ENCODE measurements around the gene MT1A. TPM values are rescaled to one million over a fixed set of nuclear protein-coding genes. Genes with fewer than 3 reads are reported as not detected.

Gene MT1A
- total RNA-seq, 1 experiment from 2014 or later: not detected

DNA sequence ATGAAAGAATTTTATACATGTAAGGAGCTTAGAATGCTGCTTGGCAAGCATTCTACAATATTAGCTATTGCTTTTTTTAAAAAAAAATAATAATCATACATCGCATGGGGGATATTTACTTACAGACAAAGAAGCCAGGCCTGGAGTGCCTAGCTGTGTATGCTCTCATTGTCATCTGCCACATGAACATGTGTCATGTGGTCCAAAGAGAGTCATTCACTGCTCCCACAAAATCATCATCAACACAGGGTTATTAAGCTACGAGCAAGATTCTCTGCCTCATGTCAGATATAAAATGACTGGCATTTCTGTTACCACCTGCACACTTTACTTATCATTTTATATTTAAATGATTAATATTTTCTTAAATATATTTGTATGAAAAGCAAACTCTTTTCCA, 14.8 kb upstream of the MT1A start:
- H3K4me1 ChIP-seq (ENCODE audit: control insufficient read depth in 1 of 2, insufficient read depth in 2 of 2, low read length in 2 of 2): peaks cover 12 to 39% of the 10 kb centered on the region in 2 experiments
- DNase-seq (ENCODE audit: low read depth, low spot score): no peak
- no peak overlapping the region for H3K4me3 ChIP-seq (replicated peaks in 1 of 2; ENCODE audit: low read depth in 1 of 2, low read length in 2 of 2)
- ChIA-PET CTCF (interaction anchor here (0.9 to 1.5 kb wide), 2 partner anchors 20 to 78 kb away, joined by 3 to 5 read pairs; no protein-coding TSS in a partner anchor), RAD21 (ENCODE audit: low non-redundant PET in 1 of 2, low total read pairs in 2 of 2, uncharacterized antibody in 2 of 2, unreplicated experiment in 2 of 2) (no interaction called here), POLR2A (interaction anchor here (9.4 kb wide), 1 partner anchor 13 kb away, joined by 344 read pairs; the partner anchor contains the start of gene MT2A)
- intact Hi-C loops (cut with micrococcal nuclease): no loop called here
- H3K79me2 ChIP-seq (ENCODE audit: insufficient read depth, low read length): peaks cover 12% of the 10 kb centered on the region
- H4K20me1 ChIP-seq (ENCODE audit: insufficient read depth): no peaks in the 10 kb centered on the region
- H3K27ac ChIP-seq (ENCODE audit: low read depth, low read length): no peak overlapping the region
- no peaks in the 10 kb centered on the region for H3K9me2 ChIP-seq (ENCODE audit: insufficient read depth)
- H2AFZ ChIP-seq (ENCODE audit: low read depth, low read length, poor library complexity, severe bottlenecking): no peak overlapping the region
- H3K27me3 ChIP-seq (ENCODE audit: insufficient read depth, low read length): no peaks in the 10 kb centered on the region
- BruUV-seq (replicated peaks): no TSS peak
- no peaks in the 10 kb centered on the region for H3K9me3 ChIP-seq (ENCODE audit: control insufficient read depth in 1 of 2, insufficient read depth in 1 of 2, low read depth in 1 of 2, low read length in 2 of 2)
- ATAC-seq: no peak
- no peaks in the 10 kb centered on the region for H3K36me3 ChIP-seq (ENCODE audit: control insufficient read depth in 1 of 2, insufficient read depth in 2 of 2, low read length in 2 of 2)
- no peak overlapping the region for H3K9ac ChIP-seq (ENCODE audit: low read length)
- TF ChIP-seq ZNF274 (IDR thresholded peaks at IDR 0.05; ENCODE audit: low read depth, low read length) (no peak), CTCF (IDR thresholded peaks at IDR 0.05 in 2 of 3, conservative IDR thresholded peaks at IDR 0.05 in 1 of 3; ENCODE audit: borderline replicate concordance in 1 of 3, insufficient read depth in 1 of 3, low read depth in 2 of 3, low read length in 2 of 3) (no peak), MAX (IDR thresholded peaks at IDR 0.05) (no peak)
- H3K4me2 ChIP-seq (ENCODE audit: low read length): no peak overlapping the region

- POLR2A ChIA-PET: interaction anchor here (0.8 to 9.4 kb wide), 20 partner anchors 8 to 306 kb away, joined by 3 to 344 read pairs (median 4); partner anchors contain the start of genes MT1F, MT1X, MT2A and NUDT21
- intact Hi-C loops (cut with micrococcal nuclease): loop anchor here (1.0 to 5.0 kb wide), 2 partner anchors 17 to 57 kb away; partner anchors contain the start of genes MT1X and MT2A
- ATAC-seq (peak; percentile 86), DNase-seq (ENCODE audit: low read depth, low spot score) (peak; percentile 77)
- peak within 1 kb of the TSS; percentile 88 for H3K4me2 ChIP-seq (ENCODE audit: low read length)
- no peaks in the 10 kb centered on the region for H3K27me3 ChIP-seq (ENCODE audit: insufficient read depth, low read length)
- H3K36me3 ChIP-seq (ENCODE audit: control insufficient read depth in 1 of 2, insufficient read depth in 2 of 2, low read length in 2 of 2): no peaks in the 10 kb centered on the region
- CTCF ChIA-PET: interaction anchor here (0.6 to 2.8 kb wide), 6 partner anchors 12 to 78 kb away, joined by 3 to 7 read pairs (median 3); no protein-coding TSS in a partner anchor
- RAD21 ChIA-PET (ENCODE audit: low non-redundant PET in 1 of 2, low total read pairs in 2 of 2, uncharacterized antibody in 2 of 2, unreplicated experiment in 2 of 2): interaction anchor here (0.7 to 2.7 kb wide), 11 partner anchors 14 to 77 kb away, joined by 3 to 7 read pairs (median 4); partner anchors contain the start of gene MT2A (in 1 of the 2)
- peaks cover 12% of the 10 kb centered on the region for H3K79me2 ChIP-seq (ENCODE audit: insufficient read depth, low read length)
- H3K9ac ChIP-seq (ENCODE audit: low read length): peak within 1 kb of the TSS; percentile 87
- H4K20me1 ChIP-seq (ENCODE audit: insufficient read depth): no peaks in the 10 kb centered on the region
- no peaks in the 10 kb centered on the region for H3K9me2 ChIP-seq (ENCODE audit: insufficient read depth)
- H2AFZ ChIP-seq (ENCODE audit: low read depth, low read length, poor library complexity, severe bottlenecking): no peak within 1 kb of the TSS
- H3K4me3 ChIP-seq (replicated peaks in 1 of 2; ENCODE audit: low read depth in 1 of 2, low read length in 2 of 2): peak within 1 kb of the TSS; percentile 66 to 72
- peak within 1 kb of the TSS; percentile 97 for H3K27ac ChIP-seq (ENCODE audit: low read depth, low read length)
- TSS peak; percentile 95 for BruUV-seq (replicated peaks)
- no peaks in the 10 kb centered on the region for H3K9me3 ChIP-seq (ENCODE audit: control insufficient read depth in 1 of 2, insufficient read depth in 1 of 2, low read depth in 1 of 2, low read length in 2 of 2)
- H3K4me1 ChIP-seq (ENCODE audit: control insufficient read depth in 1 of 2, insufficient read depth in 2 of 2, low read length in 2 of 2): peaks cover 12 to 43% of the 10 kb centered on the region in 2 experiments
- TF ChIP-seq EZH2 (IDR thresholded peaks at IDR 0.05): no peak
- peak; percentile 57 for TF ChIP-seq YY1 (IDR thresholded peaks at IDR 0.05; ENCODE audit: extremely low read depth, insufficient replicate concordance, low read depth, low read length)
- TF ChIP-seq, protein P1, sequence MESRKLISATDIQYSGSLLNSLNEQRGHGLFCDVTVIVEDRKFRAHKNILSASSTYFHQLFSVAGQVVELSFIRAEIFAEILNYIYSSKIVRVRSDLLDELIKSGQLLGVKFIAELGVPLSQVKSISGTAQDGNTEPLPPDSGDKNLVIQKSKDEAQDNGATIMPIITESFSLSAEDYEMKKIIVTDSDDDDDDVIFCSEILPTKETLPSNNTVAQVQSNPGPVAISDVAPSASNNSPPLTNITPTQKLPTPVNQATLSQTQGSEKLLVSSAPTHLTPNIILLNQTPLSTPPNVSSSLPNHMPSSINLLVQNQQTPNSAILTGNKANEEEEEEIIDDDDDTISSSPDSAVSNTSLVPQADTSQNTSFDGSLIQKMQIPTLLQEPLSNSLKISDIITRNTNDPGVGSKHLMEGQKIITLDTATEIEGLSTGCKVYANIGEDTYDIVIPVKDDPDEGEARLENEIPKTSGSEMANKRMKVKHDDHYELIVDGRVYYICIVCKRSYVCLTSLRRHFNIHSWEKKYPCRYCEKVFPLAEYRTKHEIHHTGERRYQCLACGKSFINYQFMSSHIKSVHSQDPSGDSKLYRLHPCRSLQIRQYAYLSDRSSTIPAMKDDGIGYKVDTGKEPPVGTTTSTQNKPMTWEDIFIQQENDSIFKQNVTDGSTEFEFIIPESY (IDR thresholded peaks at IDR 0.05; ENCODE audit: extremely low read depth, insufficient replicate concordance, low read length): peak; percentile 13
- TF ChIP-seq, protein P2, sequence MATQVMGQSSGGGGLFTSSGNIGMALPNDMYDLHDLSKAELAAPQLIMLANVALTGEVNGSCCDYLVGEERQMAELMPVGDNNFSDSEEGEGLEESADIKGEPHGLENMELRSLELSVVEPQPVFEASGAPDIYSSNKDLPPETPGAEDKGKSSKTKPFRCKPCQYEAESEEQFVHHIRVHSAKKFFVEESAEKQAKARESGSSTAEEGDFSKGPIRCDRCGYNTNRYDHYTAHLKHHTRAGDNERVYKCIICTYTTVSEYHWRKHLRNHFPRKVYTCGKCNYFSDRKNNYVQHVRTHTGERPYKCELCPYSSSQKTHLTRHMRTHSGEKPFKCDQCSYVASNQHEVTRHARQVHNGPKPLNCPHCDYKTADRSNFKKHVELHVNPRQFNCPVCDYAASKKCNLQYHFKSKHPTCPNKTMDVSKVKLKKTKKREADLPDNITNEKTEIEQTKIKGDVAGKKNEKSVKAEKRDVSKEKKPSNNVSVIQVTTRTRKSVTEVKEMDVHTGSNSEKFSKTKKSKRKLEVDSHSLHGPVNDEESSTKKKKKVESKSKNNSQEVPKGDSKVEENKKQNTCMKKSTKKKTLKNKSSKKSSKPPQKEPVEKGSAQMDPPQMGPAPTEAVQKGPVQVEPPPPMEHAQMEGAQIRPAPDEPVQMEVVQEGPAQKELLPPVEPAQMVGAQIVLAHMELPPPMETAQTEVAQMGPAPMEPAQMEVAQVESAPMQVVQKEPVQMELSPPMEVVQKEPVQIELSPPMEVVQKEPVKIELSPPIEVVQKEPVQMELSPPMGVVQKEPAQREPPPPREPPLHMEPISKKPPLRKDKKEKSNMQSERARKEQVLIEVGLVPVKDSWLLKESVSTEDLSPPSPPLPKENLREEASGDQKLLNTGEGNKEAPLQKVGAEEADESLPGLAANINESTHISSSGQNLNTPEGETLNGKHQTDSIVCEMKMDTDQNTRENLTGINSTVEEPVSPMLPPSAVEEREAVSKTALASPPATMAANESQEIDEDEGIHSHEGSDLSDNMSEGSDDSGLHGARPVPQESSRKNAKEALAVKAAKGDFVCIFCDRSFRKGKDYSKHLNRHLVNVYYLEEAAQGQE (IDR thresholded peaks at IDR 0.05; ENCODE audit: low read depth): no peak
These were observed 13.1 kb upstream of the MT1A start, which contains the start of gene MT1E for GRCh38 chr16:56625140-56625942. Gene MT1E (plus strand): TSS chr16:56625781. CDS start chr16:56625852, 71 bp downstream.

Measured in HCT116 (cell line).